Liver (tissue), 9 donors: ENCODE results near the gene CYB561. TPM values are rescaled to one million over a fixed set of nuclear protein-coding genes. Genes with fewer than 3 reads are reported as not detected.
"Not testable (repeated sequence)": the region's sequence is repeated elsewhere in the genome, so short reads cannot be mapped to it uniquely, and the experiment has no call there.

Experiments
- DNase-seq: peaks from one replicate; pipeline ENCODE4 v3.0.0-alpha.2; 2017; ENCODE audit warnings: low spot score
- H3K27ac ChIP-seq, 2 donors: one replicate each; pipeline ENCODE4 v1.7.0; 2013; ENCODE audit warnings: inconsistent platforms in 2 of 2, low read length in 2 of 2, control low read depth in 1 of 2, low read depth in 1 of 2, mild to moderate bottlenecking in 1 of 2
- H3K27me3 ChIP-seq, 4 donors: one replicate each; pipeline versions ENCODE4 v1.6.1 to v1.7.0; 2013; ENCODE audit warnings: low read length in 3 of 4, inconsistent platforms in 1 of 4, mild to moderate bottlenecking in 1 of 4, moderate library complexity in 1 of 4; ENCODE audit not compliant: control insufficient read depth in 4 of 4, insufficient read depth in 4 of 4
- H3K36me3 ChIP-seq, 4 donors: one replicate each; pipeline versions ENCODE4 v1.6.1 to v1.7.0; 2013; ENCODE audit warnings: low read length in 3 of 4, mild to moderate bottlenecking in 3 of 4, low read depth in 1 of 4, moderate library complexity in 1 of 4; ENCODE audit not compliant: control insufficient read depth in 4 of 4, insufficient read depth in 3 of 4
- H3K4me1 ChIP-seq, 4 donors: one replicate each; pipeline versions ENCODE4 v1.6.1 to v1.7.0; 2013; ENCODE audit warnings: low read length in 3 of 4, mild to moderate bottlenecking in 3 of 4, moderate library complexity in 1 of 4; ENCODE audit not compliant: control insufficient read depth in 4 of 4, insufficient read depth in 4 of 4
- H3K4me3 ChIP-seq, 3 donors: one replicate each; pipeline versions ENCODE4 v1.6.1 to v1.7.0; 2013; ENCODE audit warnings: low read length in 3 of 3, control low read depth in 1 of 3, low read depth in 1 of 3, mild to moderate bottlenecking in 1 of 3
- H3K9ac ChIP-seq, 2 donors: one replicate each; pipeline ENCODE4 v1.7.0; 2013; ENCODE audit warnings: low read length in 2 of 2, mild to moderate bottlenecking in 2 of 2, moderate library complexity in 2 of 2, control low read depth in 1 of 2, low read depth in 1 of 2
- H3K9me3 ChIP-seq, 4 donors: one replicate each; pipeline versions ENCODE4 v1.6.1 to v1.7.0; 2013; ENCODE audit warnings: low read length in 3 of 4; ENCODE audit not compliant: control insufficient read depth in 4 of 4
- ATF3 ChIP-seq: IDR thresholded peaks from 2 replicates; pipeline ENCODE4 v1.6.1; 2016; ENCODE audit warnings: antibody characterized with exemption
- EGR1 ChIP-seq, 2 donors: IDR thresholded peaks; 2 replicates each; pipeline ENCODE4 v1.6.1; 2016 to 2018; ENCODE audit warnings: antibody characterized with exemption in 2 of 2, low read depth in 2 of 2
- GABPA ChIP-seq, 2 donors: IDR thresholded peaks in 1 of 2; conservative IDR thresholded peaks in 1 of 2; 2 replicates each; pipeline ENCODE4 v1.6.1; 2016; ENCODE audit warnings: antibody characterized with exemption in 2 of 2, mild to moderate bottlenecking in 1 of 2, moderate library complexity in 1 of 2
- HNF4G ChIP-seq: IDR thresholded peaks from 2 replicates; pipeline ENCODE4 v1.6.1; 2016; ENCODE audit warnings: antibody characterized with exemption
- JUND ChIP-seq, 2 donors: IDR thresholded peaks; 2 replicates each; pipeline ENCODE4 v1.6.1; 2016; ENCODE audit warnings: antibody characterized with exemption in 2 of 2
- NR2F2 ChIP-seq: IDR thresholded peaks from 2 replicates; pipeline ENCODE4 v1.6.1; 2016; ENCODE audit warnings: antibody characterized with exemption
- RAD21 ChIP-seq, 2 donors: IDR thresholded peaks; 2 replicates each; pipeline ENCODE4 v1.6.1; 2016; ENCODE audit warnings: antibody characterized with exemption in 2 of 2, mild to moderate bottlenecking in 2 of 2
- RXRA ChIP-seq, 2 donors: IDR thresholded peaks; 2 replicates each; pipeline ENCODE4 v1.6.1; 2017 to 2018; ENCODE audit warnings: antibody characterized with exemption in 2 of 2, mild to moderate bottlenecking in 1 of 2
- SP1 ChIP-seq: IDR thresholded peaks from 2 replicates; pipeline ENCODE4 v1.6.1; 2018; ENCODE audit warnings: antibody characterized with exemption, mild to moderate bottlenecking
- TAF1 ChIP-seq: conservative IDR thresholded peaks from 2 replicates; pipeline ENCODE4 v1.6.1; 2016; ENCODE audit warnings: antibody characterized with exemption, mild to moderate bottlenecking
- YY1 ChIP-seq: IDR thresholded peaks from 2 replicates; pipeline ENCODE4 v1.6.1; 2016; ENCODE audit warnings: antibody characterized with exemption, mild to moderate bottlenecking
- ZBTB33 ChIP-seq: IDR thresholded peaks from 2 replicates; pipeline ENCODE4 v1.6.1; 2016; ENCODE audit warnings: antibody characterized with exemption
- WGBS: extraction: QIAGEN DNeasy Blood & Tissue Kit; methylation state at CpG from one replicate; pipeline ENCODE4 v1.1.7; 2013; 5-methylcytosine and 5-hydroxymethylcytosine counted together
- polyA plus RNA-seq, 2 donors: library from polyadenylated mRNA; stranded (reverse) in 1 of 2; unstranded in 1 of 2; fragments of 200-250 nt in 1 of 2; fragments of >200 nt in 1 of 2; fragmentation: Nextera tagmentation in 1 of 2; extraction: Ambion mirVana in 1 of 2; gene quantifications; one replicate each; pipeline versions ENCODE4 v1.2.1 to v1.2.3, GENCODE V29; 2013 to 2015
- total RNA-seq, 2 donors: library from RNA; depleted of rRNA; stranded (reverse); fragments of >200 nt; gene quantifications; one replicate each; pipeline ENCODE4 v1.2.3, GENCODE V29; 2014
- TF ChIP-seq, protein P1 (sequence below): IDR thresholded peaks from 2 replicates; pipeline ENCODE4 v1.6.1; 2016; ENCODE audit warnings: antibody characterized with exemption, mild to moderate bottlenecking
- TF ChIP-seq, protein P2 (sequence below): fragments of 150-350 bp; IDR thresholded peaks from 2 replicates; pipeline ENCODE4 v1.5.1; 2017; ENCODE audit warnings: improper control_type of control experiment, low read depth, low read length; ENCODE audit not compliant: missing input control
- donor health status: healthy.
- donor health status: healthy.
- donor health status: healthy.
- donor health status: healthy.
- donor health status: healthy.

The CYB561 gene
- total and polyA plus RNA-seq, 4 donors = 0.93 to 18.5 (median 12.9) TPM

GRCh38 chr17:63474586-63475460 is 28.7 kb upstream of the CYB561 start:
- Histone ChIP-seq H3K36me3 (no peaks in the 10 kb centered on the region), H3K27ac (no peak overlapping the region), H3K9me3 (no peaks in the 10 kb centered on the region), H3K4me1 (peaks cover 5 to 16% (median 10%) of the 10 kb centered on the region in 4 donors), H3K4me3 (no peak overlapping the region), H3K9ac (no peak overlapping the region), H3K27me3 (peaks cover 0 to 8% (median 4%) of the 10 kb centered on the region in 4 donors)
- TF ChIP-seq EGR1 (IDR thresholded peaks at IDR 0.05; ENCODE audit: low read depth in 2 of 2) (no peak), TAF1 (no peak), RXRA (IDR thresholded peaks at IDR 0.05) (no peak), ZBTB33 (no peak), NR2F2 (no peak), YY1 (no peak), GABPA (IDR thresholded peaks at IDR 0.05 in 1 of 2, conservative IDR thresholded peaks at IDR 0.05 in 1 of 2) (no peak), ATF3 (no peak), HNF4G (no peak)
- TF ChIP-seq, protein P1, sequence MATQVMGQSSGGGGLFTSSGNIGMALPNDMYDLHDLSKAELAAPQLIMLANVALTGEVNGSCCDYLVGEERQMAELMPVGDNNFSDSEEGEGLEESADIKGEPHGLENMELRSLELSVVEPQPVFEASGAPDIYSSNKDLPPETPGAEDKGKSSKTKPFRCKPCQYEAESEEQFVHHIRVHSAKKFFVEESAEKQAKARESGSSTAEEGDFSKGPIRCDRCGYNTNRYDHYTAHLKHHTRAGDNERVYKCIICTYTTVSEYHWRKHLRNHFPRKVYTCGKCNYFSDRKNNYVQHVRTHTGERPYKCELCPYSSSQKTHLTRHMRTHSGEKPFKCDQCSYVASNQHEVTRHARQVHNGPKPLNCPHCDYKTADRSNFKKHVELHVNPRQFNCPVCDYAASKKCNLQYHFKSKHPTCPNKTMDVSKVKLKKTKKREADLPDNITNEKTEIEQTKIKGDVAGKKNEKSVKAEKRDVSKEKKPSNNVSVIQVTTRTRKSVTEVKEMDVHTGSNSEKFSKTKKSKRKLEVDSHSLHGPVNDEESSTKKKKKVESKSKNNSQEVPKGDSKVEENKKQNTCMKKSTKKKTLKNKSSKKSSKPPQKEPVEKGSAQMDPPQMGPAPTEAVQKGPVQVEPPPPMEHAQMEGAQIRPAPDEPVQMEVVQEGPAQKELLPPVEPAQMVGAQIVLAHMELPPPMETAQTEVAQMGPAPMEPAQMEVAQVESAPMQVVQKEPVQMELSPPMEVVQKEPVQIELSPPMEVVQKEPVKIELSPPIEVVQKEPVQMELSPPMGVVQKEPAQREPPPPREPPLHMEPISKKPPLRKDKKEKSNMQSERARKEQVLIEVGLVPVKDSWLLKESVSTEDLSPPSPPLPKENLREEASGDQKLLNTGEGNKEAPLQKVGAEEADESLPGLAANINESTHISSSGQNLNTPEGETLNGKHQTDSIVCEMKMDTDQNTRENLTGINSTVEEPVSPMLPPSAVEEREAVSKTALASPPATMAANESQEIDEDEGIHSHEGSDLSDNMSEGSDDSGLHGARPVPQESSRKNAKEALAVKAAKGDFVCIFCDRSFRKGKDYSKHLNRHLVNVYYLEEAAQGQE = no peak
- DNase-seq = no peak
- 75% methylated on average over 10 of the region's 10 CpGs for WGBS

GRCh38 chr17:63474174-63474573 is 28.1 kb upstream of the CYB561 start:
- H3K36me3 ChIP-seq = no peaks in the 10 kb centered on the region
- H3K4me1 ChIP-seq = peaks cover 5 to 16% (median 10%) of the 10 kb centered on the region in 4 donors
- 20% methylated on average over 3 of the region's 3 CpGs for WGBS
- TF ChIP-seq NR2F2 (no peak), RXRA (IDR thresholded peaks at IDR 0.05) (no peak), YY1 (no peak), EGR1 (IDR thresholded peaks at IDR 0.05; ENCODE audit: low read depth in 2 of 2) (no peak), JUND (IDR thresholded peaks at IDR 0.05) (no peak), RAD21 (IDR thresholded peaks at IDR 0.05) (no peak), SP1 (no peak)
- TF ChIP-seq, protein P2, sequence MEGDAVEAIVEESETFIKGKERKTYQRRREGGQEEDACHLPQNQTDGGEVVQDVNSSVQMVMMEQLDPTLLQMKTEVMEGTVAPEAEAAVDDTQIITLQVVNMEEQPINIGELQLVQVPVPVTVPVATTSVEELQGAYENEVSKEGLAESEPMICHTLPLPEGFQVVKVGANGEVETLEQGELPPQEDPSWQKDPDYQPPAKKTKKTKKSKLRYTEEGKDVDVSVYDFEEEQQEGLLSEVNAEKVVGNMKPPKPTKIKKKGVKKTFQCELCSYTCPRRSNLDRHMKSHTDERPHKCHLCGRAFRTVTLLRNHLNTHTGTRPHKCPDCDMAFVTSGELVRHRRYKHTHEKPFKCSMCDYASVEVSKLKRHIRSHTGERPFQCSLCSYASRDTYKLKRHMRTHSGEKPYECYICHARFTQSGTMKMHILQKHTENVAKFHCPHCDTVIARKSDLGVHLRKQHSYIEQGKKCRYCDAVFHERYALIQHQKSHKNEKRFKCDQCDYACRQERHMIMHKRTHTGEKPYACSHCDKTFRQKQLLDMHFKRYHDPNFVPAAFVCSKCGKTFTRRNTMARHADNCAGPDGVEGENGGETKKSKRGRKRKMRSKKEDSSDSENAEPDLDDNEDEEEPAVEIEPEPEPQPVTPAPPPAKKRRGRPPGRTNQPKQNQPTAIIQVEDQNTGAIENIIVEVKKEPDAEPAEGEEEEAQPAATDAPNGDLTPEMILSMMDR = no peak
- H3K9ac ChIP-seq = no peak overlapping the region
- peaks cover 0 to 8% (median 4%) of the 10 kb centered on the region in 4 donors for H3K27me3 ChIP-seq
- H3K9me3 ChIP-seq = no peaks in the 10 kb centered on the region
- no peak for DNase-seq
- H3K27ac ChIP-seq = no peak overlapping the region
- no peak overlapping the region for H3K4me3 ChIP-seq

GRCh38 chr17:63468099-63468498 is 22.0 kb upstream of the CYB561 start:
- H3K4me1 ChIP-seq, DNase-seq, H3K27ac ChIP-seq, H3K36me3 ChIP-seq, H3K4me3 ChIP-seq, H3K27me3 ChIP-seq, H3K9me3 ChIP-seq, H3K9ac ChIP-seq: not testable (repeated sequence)
- WGBS = 88% methylated on average over 6 of the region's 6 CpGs
